ENCODE measurements around the gene CLCNKA. TPM values are rescaled to one million over a fixed set of nuclear protein-coding genes. Genes with fewer than 3 reads are reported as not detected.

The CLCNKA gene
- total RNA-seq, 1 experiment from 2014 or later: 0.10 TPM

DNA sequence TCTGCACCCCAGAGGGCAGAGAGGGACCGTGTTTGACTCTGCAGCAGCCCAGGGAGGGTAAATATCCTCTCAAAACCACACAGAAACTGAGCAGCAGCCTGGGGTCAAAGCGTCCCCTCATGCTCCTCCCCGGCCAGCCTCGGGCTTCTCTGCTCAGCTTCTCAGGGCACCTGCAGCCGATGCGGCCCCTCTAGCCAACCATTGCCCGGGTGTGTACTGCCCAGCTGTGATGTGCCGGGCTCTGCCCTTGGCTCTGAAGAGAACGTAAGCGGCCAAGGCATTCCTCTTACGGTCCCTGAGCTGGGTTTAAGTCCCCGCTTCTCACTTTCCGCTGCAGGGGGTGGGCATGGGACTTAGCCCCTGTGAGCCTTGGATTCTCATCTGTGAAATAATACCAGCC is 46.1 kb downstream of the CLCNKA start:
- Histone ChIP-seq H4K20me1 (ENCODE audit: insufficient read depth) (no peaks in the 10 kb centered on the region), H3K9me2 (ENCODE audit: insufficient read depth) (no peaks in the 10 kb centered on the region), H3K27me3 (ENCODE audit: insufficient read depth, low read length) (no peaks in the 10 kb centered on the region), H3K9ac (ENCODE audit: low read length) (no peak overlapping the region), H3K79me2 (ENCODE audit: insufficient read depth, low read length) (no peaks in the 10 kb centered on the region), H3K4me2 (ENCODE audit: low read length) (no peak overlapping the region), H2AFZ (ENCODE audit: low read depth, low read length, poor library complexity, severe bottlenecking) (no peak overlapping the region), H3K4me1 (ENCODE audit: control insufficient read depth in 1 of 2, insufficient read depth in 2 of 2, low read length in 2 of 2) (peaks cover 7 to 18% of the 10 kb centered on the region in 2 experiments; a peak in 3 of 4 replicates), H3K4me3 (replicated peaks in 1 of 2; ENCODE audit: low read depth in 1 of 2, low read length in 2 of 2) (no peak overlapping the region), H3K36me3 (ENCODE audit: control insufficient read depth in 1 of 2, insufficient read depth in 2 of 2, low read length in 2 of 2) (no peaks in the 10 kb centered on the region), H3K9me3 (ENCODE audit: control insufficient read depth in 1 of 2, insufficient read depth in 1 of 2, low read depth in 1 of 2, low read length in 2 of 2) (no peaks in the 10 kb centered on the region), H3K27ac (ENCODE audit: low read depth, low read length) (no peak overlapping the region)
- POLR2A ChIA-PET: no interaction called here
- RAD21 ChIA-PET (ENCODE audit: low non-redundant PET in 1 of 2, low total read pairs in 2 of 2, uncharacterized antibody in 2 of 2, unreplicated experiment in 2 of 2): no interaction called here
- CTCF ChIA-PET: interaction anchor here (1.2 kb wide), 2 partner anchors 12 kb away, joined by 4 to 5 read pairs; no protein-coding TSS in a partner anchor
- TF ChIP-seq CBX3 (IDR thresholded peaks at IDR 0.05; ENCODE audit: low read depth): no peak
- no peak for TF ChIP-seq SP1 (IDR thresholded peaks at IDR 0.05; ENCODE audit: low read depth)
- no peak for TF ChIP-seq EGR1 (IDR thresholded peaks at IDR 0.05; ENCODE audit: low read depth)
- TF ChIP-seq, protein P1, sequence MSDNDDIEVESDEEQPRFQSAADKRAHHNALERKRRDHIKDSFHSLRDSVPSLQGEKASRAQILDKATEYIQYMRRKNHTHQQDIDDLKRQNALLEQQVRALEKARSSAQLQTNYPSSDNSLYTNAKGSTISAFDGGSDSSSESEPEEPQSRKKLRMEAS (IDR thresholded peaks at IDR 0.05): no peak
- TF ChIP-seq ZFX (IDR thresholded peaks at IDR 0.05): no peak
- TF ChIP-seq YY1 (IDR thresholded peaks at IDR 0.05; ENCODE audit: extremely low read depth, insufficient replicate concordance, low read depth, low read length): no peak
- TF ChIP-seq CEBPB (IDR thresholded peaks at IDR 0.05; ENCODE audit: low read depth): no peak
- TF ChIP-seq FOSL1 (IDR thresholded peaks at IDR 0.05; ENCODE audit: low read depth): no peak
- TF ChIP-seq POLR2A (IDR thresholded peaks at IDR 0.05; ENCODE audit: borderline replicate concordance, extremely low read depth, insufficient read depth, insufficient read length): no peak
- no peak for TF ChIP-seq JUND (IDR thresholded peaks at IDR 0.05)
- no peak for TF ChIP-seq POLR2AphosphoS5 (IDR thresholded peaks at IDR 0.05; ENCODE audit: low read depth, low read length)
- TF ChIP-seq EZH2 (IDR thresholded peaks at IDR 0.05): no peak
- TF ChIP-seq RAD21 (IDR thresholded peaks at IDR 0.05; ENCODE audit: low read depth): no peak
- TF ChIP-seq, protein P2, sequence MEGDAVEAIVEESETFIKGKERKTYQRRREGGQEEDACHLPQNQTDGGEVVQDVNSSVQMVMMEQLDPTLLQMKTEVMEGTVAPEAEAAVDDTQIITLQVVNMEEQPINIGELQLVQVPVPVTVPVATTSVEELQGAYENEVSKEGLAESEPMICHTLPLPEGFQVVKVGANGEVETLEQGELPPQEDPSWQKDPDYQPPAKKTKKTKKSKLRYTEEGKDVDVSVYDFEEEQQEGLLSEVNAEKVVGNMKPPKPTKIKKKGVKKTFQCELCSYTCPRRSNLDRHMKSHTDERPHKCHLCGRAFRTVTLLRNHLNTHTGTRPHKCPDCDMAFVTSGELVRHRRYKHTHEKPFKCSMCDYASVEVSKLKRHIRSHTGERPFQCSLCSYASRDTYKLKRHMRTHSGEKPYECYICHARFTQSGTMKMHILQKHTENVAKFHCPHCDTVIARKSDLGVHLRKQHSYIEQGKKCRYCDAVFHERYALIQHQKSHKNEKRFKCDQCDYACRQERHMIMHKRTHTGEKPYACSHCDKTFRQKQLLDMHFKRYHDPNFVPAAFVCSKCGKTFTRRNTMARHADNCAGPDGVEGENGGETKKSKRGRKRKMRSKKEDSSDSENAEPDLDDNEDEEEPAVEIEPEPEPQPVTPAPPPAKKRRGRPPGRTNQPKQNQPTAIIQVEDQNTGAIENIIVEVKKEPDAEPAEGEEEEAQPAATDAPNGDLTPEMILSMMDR (IDR thresholded peaks at IDR 0.05 in 2 of 3, conservative IDR thresholded peaks at IDR 0.05 in 1 of 3; ENCODE audit: borderline replicate concordance in 1 of 3, insufficient read depth in 1 of 3, low read depth in 2 of 3, low read length in 2 of 3): no peak
- TF ChIP-seq, protein P3, sequence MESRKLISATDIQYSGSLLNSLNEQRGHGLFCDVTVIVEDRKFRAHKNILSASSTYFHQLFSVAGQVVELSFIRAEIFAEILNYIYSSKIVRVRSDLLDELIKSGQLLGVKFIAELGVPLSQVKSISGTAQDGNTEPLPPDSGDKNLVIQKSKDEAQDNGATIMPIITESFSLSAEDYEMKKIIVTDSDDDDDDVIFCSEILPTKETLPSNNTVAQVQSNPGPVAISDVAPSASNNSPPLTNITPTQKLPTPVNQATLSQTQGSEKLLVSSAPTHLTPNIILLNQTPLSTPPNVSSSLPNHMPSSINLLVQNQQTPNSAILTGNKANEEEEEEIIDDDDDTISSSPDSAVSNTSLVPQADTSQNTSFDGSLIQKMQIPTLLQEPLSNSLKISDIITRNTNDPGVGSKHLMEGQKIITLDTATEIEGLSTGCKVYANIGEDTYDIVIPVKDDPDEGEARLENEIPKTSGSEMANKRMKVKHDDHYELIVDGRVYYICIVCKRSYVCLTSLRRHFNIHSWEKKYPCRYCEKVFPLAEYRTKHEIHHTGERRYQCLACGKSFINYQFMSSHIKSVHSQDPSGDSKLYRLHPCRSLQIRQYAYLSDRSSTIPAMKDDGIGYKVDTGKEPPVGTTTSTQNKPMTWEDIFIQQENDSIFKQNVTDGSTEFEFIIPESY (IDR thresholded peaks at IDR 0.05; ENCODE audit: extremely low read depth, insufficient replicate concordance, low read length): no peak
- no peak for TF ChIP-seq ELF1 (IDR thresholded peaks at IDR 0.05; ENCODE audit: borderline replicate concordance, low read depth)
- no peak for TF ChIP-seq TCF7L2 (IDR thresholded peaks at IDR 0.05; ENCODE audit: borderline replicate concordance, extremely low read depth, insufficient read depth, insufficient read length)
- DNase-seq (ENCODE audit: low read depth, low spot score) (no peak), ATAC-seq (no peak)
- BruUV-seq (replicated peaks): no TSS peak
- intact Hi-C loops (cut with micrococcal nuclease): no loop called here
